ENCODE results near the gene SEMA7A. TPM values are rescaled to one million over a fixed set of nuclear protein-coding genes. Genes with fewer than 3 reads are reported as not detected.
"Not testable (repeated sequence)": the region's sequence is repeated elsewhere in the genome, so short reads cannot be mapped to it uniquely, and the experiment has no call there.

Gene SEMA7A
- polyA plus RNA-seq, 5 donors = 4.2 to 7.1 (median 6.1) TPM

DNA sequence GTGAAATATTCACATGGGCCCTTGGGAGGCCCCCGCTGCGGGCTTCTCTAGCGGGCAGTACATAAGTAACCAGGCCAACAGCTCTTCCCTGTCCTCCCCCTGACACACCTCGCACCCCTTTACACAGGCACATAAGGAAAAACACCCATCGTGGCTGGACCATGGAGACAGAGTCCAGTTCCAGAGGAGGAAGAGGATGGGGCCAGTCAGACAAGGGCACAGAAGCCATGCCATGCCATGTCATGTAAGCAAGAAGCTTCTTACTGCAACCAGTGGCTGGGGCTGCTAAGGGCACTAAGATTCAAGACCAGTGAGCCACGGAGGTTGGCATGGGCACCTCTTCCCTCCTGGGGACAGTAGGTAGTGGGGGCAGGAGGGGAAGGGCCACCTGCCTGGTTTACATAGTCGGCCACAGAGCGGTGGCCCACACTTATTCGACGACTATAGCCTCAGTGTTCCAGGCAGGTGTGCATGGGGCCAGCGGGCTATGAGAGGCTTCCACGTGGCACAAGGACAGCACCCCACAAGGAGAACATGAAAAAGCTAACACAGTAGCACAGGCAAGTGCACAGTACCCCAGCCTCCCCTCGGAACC lies 60.6 kb downstream of the SEMA7A start:
- DNase-seq = no peak

DNA sequence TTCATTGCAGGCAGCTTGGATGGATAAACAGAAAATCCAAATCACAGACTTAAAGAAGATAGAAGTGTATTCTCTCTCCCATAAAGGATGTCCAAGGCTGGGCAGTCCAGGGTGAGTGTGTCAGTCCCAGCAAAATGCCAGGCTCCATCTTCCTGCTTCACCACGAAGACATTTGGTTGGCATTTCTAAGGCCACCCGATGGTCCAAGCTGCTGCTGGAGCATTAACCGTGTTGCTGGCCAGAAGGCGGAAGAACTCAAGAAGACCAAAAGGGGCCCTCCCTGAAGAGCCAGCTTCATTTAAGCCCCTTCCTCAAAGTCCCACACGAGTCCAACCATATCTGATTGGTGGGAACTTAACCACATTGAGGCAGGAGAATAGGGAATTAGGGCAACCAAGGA lies 63.3 kb downstream of the SEMA7A start:
- no peak for DNase-seq

GRCh38 chr15:74369756-74370155 lies 64.0 kb downstream of the SEMA7A start:
- no peak for DNase-seq

- DNase-seq = no peak
Observed at GRCh38 chr15:74369084-74369745, 64.5 kb downstream of the SEMA7A start.

DNA sequence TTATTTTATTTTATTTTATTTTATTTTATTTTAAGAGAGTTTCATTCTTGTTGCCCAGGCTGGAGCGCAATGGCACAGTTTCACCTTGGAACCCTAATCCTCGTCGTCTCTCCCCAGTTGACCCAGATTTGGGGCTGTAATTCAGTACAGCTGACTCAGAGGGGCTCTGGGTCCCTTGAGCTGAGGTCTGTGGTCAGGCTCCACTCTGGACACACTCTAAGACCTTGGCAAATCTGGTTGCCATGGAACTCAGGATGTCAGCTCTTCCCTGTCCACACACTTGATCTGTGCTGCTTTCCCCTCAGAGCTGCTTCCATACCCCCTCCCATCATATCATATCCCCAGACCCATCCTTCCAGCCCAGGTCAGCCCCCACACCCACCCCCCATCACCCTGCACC lies 65.6 kb downstream of the SEMA7A start:
- DNase-seq = no peak

GRCh38 chr15:74367296-74367854 lies 66.4 kb downstream of the SEMA7A start, which contains the start of gene CYP11A1:
Gene CYP11A1 (minus strand): TSS chr15:74367646. CDS start chr15:74367585, 61 bp downstream.
- no peak for DNase-seq

GRCh38 chr15:74365598-74366445 lies 67.9 kb downstream of the SEMA7A start:
- DNase-seq = no peak

DNA sequence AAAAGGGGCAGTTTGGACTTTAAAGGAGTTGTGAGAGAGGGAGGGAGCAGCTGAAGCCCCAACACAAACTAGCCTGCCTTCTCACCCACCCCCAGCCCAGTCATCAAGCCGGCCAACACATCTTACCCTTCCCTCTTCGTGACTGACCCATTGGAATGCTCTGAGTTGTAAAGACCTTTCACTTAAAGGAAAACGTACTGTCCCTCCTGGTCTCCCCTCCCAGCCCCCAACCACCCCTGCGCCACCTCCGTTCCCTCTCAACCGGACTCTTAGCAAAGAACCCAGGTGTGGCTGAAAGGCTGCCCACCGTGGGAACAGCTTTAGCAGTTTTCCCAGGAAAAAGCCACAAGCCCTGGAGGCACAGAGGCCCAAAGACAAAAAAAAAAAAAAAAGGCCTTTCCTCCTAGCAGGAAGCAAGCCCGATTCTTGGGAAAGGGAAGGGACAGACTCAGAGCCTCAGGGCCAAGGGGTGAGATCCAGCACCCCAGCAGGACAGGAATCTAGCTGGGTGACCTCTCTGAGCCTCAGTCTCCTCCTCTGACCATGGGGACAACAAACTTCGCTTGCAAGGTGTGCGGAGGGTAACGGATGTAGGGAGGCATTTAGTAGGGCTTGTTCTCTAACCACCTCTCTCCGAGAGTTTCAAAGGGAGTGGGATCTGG lies 68.7 kb downstream of the SEMA7A start:
- no peak for DNase-seq

DNA sequence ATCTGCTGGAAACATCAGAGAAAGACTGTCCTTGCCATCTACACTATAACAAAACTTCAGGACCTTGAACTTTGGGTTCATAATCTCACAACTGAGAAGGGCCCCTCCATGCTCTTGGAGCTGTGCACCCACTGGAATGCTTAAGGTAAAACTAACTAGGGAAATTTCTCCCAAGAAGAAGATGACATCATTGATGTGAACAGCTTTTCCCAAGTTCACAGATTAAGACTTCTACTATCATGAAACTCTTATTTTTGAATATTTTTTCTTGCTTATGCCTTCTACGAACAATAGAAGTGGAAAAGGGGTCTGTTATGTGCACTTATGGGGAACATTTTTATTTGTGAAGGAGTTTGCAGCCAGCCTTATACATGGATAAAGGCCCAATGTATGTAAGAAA lies 71.3 kb downstream of the SEMA7A start:
- DNase-seq = no peak

DNA sequence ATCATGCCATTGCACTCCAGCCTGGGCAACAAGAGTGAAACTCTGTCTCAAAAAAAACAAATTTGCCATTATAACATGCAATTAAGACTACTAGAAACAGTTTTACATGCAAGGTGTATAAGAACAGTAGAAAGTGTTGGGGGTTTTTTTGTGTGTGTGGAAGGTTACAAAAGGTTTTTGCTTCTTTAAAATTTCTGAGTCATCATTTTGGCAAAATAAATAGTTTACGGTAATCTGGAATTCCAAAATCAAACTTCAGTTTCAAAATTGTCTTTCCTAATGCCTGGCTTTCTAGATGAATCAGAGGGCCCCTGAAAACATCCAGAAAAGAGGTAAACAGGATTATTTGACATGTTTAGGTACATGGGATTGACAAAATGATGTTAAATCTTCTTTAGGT lies 72.9 kb downstream of the SEMA7A start:
- DNase-seq = not testable (repeated sequence)

DNA sequence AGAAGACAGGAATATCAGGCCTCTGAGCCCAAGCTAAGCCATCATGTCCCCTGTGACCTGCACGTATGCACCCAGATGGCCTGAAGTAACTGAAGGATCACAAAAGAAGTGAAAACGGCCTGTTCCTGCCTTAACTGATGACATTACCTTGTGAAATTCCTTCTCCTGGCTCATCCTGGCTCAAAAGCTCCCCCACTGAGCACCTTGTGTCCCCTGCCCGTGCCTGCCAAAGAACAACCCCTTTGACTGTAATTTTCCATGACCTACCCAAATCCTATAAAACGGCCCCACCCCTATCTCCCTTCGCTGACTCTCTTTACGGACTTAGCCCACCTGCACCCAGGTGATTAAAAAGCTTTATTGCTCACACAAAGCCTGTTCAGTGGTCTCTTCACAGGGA lies 74.4 kb downstream of the SEMA7A start:
- DNase-seq = not testable (repeated sequence)

Other genes with a start within 250 kb of the SEMA7A start
- 1 to 10 TPM; 4.7 to 9.0 (median 6.9) TPM for gene STRA6, start 231.2 kb downstream of the SEMA7A start, polyA plus RNA-seq (ENCODE audit: insufficient read depth in 1 of 5, insufficient read length in 5 of 5, low replicate concordance in 1 of 5)
- gene CCDC33, start 197.6 kb downstream of the SEMA7A start, polyA plus RNA-seq (ENCODE audit: insufficient read depth in 1 of 5, insufficient read length in 5 of 5, low replicate concordance in 1 of 5) = 1 to 10 TPM in 4 of 5 donors, under 1 TPM in 1; 0.57 to 2.6 (median 1.8) TPM
- under 1 TPM; 0.46 to 0.59 (median 0.54) TPM for gene CYP11A1, start 66.3 kb downstream of the SEMA7A start, polyA plus RNA-seq (ENCODE audit: insufficient read depth in 1 of 5, insufficient read length in 5 of 5, low replicate concordance in 1 of 5)
- gene UBL7, start 27.2 kb upstream of the SEMA7A start, polyA plus RNA-seq (ENCODE audit: insufficient read depth in 1 of 5, insufficient read length in 5 of 5, low replicate concordance in 1 of 5) = 10 to 100 TPM; 49.0 to 62.6 (median 59.3) TPM
- 10 to 100 TPM in 4 of 5 donors, 1 to 10 TPM in 1; 8.6 to 11.3 (median 10.9) TPM for gene ARID3B, start 107.3 kb upstream of the SEMA7A start, polyA plus RNA-seq (ENCODE audit: insufficient read depth in 1 of 5, insufficient read length in 5 of 5, low replicate concordance in 1 of 5)
- 10 to 100 TPM; 77.2 to 90.8 (median 83.3) TPM for gene CLK3, start 181.9 kb upstream of the SEMA7A start, polyA plus RNA-seq (ENCODE audit: insufficient read depth in 1 of 5, insufficient read length in 5 of 5, low replicate concordance in 1 of 5)

Measured in right lung (tissue), 5 donors.